Cardiac muscle cell (in vitro differentiated cells and primary cell): ENCODE data around the gene ZFP14. TPM values are rescaled to one million over a fixed set of nuclear protein-coding genes. Genes with fewer than 3 reads are reported as not detected.

Experiments used
- DNase-seq, 2 donors: peaks; one replicate each; pipeline versions ENCODE4 v3.0.0 to v3.0.0-alpha.2; 2010 to 2017; ENCODE audit warnings: low read depth in 1 of 2, low spot score in 1 of 2
- H3K27ac ChIP-seq: fragments of 200-600 bp; sonication (generic); 2 replicates; pipeline ENCODE4 v1.5.1; 2016
- H3K27me3 ChIP-seq: fragments of 200-600 bp; sonication (generic); 2 replicates; pipeline ENCODE4 v1.6.0; 2016; ENCODE audit warnings: control low read depth
- H3K36me3 ChIP-seq: fragments of 200-600 bp; sonication (generic); 2 replicates; pipeline ENCODE4 v1.5.1; 2016; ENCODE audit warnings: control low read depth
- H3K4me1 ChIP-seq: fragments of 200-600 bp; sonication (generic); 2 replicates; pipeline ENCODE4 v1.8.1; 2017; ENCODE audit warnings: low read depth, mild to moderate bottlenecking, mixed run types
- H3K4me3 ChIP-seq: fragments of 200-600 bp; sonication (generic); 2 replicates; pipeline ENCODE4 v1.5.1; 2016; ENCODE audit warnings: mild to moderate bottlenecking
- H3K9me3 ChIP-seq: fragments of 200-600 bp; sonication (generic); 2 replicates; pipeline ENCODE4 v1.5.1; 2017; ENCODE audit warnings: low read depth, mild to moderate bottlenecking, control low read depth
- polyA plus RNA-seq: library from polyadenylated mRNA; unstranded; fragments of >200 nt; fragmentation: Nextera tagmentation; extraction: Ambion mirVana; gene quantifications from 2 replicates; pipeline ENCODE4 v1.2.1, GENCODE V29; 2016
- total RNA-seq: library from RNA; depleted of rRNA; stranded (reverse); fragments of >200 nt; gene quantifications from 2 replicates; pipeline ENCODE4 v1.2.3, GENCODE V29; 2016
- TF ChIP-seq, protein P1 (sequence below): IDR thresholded peaks from 2 replicates; pipeline ENCODE4 v1.5.1; 2012; ENCODE audit warnings: low read depth, mild to moderate bottlenecking, low read length

The ZFP14 gene
- total and polyA plus RNA-seq, 2 experiments from 2014 or later: 7.7 TPM

DNA sequence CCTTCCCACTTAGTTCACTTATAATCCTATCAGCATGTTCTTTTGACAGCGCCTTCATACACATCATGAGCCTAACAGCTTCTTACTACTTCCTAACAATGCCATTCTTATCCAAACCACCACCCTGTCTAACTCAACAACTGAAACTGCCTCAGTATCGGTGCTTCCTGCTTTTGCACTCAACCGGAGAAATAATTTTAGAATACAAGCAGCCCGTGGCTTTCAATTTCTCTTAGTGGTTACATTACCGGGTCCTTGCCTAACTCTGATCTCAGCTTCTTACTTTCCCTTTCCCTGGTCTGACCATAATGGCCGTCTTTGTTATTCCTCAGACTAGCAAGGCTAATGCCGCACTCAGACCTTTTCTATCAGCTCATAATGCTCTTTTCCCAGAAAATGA lies 22.5 kb upstream of the ZFP14 start:
- no peaks in the 10 kb centered on the region for H3K4me1 ChIP-seq
- H3K9me3 ChIP-seq: no peaks in the 10 kb centered on the region
- H3K4me3 ChIP-seq: no peak overlapping the region
- DNase-seq: no peak
- H3K27me3 ChIP-seq: no peaks in the 10 kb centered on the region
- H3K27ac ChIP-seq: no peak overlapping the region
- TF ChIP-seq, protein P1, sequence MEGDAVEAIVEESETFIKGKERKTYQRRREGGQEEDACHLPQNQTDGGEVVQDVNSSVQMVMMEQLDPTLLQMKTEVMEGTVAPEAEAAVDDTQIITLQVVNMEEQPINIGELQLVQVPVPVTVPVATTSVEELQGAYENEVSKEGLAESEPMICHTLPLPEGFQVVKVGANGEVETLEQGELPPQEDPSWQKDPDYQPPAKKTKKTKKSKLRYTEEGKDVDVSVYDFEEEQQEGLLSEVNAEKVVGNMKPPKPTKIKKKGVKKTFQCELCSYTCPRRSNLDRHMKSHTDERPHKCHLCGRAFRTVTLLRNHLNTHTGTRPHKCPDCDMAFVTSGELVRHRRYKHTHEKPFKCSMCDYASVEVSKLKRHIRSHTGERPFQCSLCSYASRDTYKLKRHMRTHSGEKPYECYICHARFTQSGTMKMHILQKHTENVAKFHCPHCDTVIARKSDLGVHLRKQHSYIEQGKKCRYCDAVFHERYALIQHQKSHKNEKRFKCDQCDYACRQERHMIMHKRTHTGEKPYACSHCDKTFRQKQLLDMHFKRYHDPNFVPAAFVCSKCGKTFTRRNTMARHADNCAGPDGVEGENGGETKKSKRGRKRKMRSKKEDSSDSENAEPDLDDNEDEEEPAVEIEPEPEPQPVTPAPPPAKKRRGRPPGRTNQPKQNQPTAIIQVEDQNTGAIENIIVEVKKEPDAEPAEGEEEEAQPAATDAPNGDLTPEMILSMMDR: no peak
- peaks cover 59% of the 10 kb centered on the region for H3K36me3 ChIP-seq

- H3K36me3 ChIP-seq: peaks cover 53% of the 10 kb centered on the region
Observed at GRCh38 chr19:36398571-36398970, 19.6 kb upstream of the ZFP14 start.

DNA sequence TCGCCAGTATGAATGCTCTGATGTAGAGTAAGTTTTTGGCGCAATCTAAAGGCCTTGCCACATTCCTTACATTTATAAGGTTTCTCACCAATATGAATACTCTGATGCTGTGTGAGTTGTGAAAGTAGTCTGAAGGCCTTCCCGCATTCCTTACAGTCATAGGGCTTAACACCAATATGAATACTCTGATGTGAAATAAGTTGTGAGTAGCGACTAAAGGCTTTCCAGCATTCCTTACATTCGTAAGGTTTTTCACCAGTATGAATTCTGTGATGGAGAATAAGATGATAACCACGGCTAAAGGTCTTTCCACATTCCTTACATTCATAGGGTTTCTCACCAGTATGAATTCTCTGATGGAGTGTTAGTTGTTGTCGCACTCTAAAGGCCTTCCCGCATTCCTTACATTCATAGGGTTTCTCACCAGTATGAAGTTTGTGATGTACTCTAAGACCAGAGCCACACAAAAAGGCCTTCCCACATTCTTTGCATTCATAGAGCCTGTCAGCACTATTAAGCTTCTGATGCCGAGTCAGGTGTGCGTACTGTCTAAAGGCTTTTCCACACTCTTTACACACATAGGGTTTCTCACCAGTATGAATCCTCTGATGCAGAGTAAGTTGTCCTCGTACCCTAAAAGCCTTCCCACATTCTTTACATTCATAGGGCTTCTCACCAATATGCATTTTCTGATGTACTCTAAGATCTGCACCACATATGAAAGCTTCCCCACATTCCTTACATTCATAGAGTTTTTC lies 14.1 kb upstream of the ZFP14 start:
- no peaks in the 10 kb centered on the region for H3K27me3 ChIP-seq
- no peaks in the 10 kb centered on the region for H3K4me1 ChIP-seq
- H3K9me3 ChIP-seq: no peaks in the 10 kb centered on the region
- no peak overlapping the region for H3K4me3 ChIP-seq
- H3K36me3 ChIP-seq: peaks cover 38% of the 10 kb centered on the region
- H3K27ac ChIP-seq: no peak overlapping the region
- no peak for DNase-seq
- TF ChIP-seq, protein P1: no peak

More at GRCh38 chr19:36398571-36398970, 19.6 kb upstream of the ZFP14 start:
- Histone ChIP-seq H3K9me3 (no peaks in the 10 kb centered on the region), H3K4me1 (no peaks in the 10 kb centered on the region), H3K27me3 (no peaks in the 10 kb centered on the region), H3K4me3 (no peak overlapping the region), H3K27ac (no peak overlapping the region)
- TF ChIP-seq, protein P1: no peak
- DNase-seq: no peak

- Histone ChIP-seq H3K27ac (no peak overlapping the region), H3K36me3 (no peaks in the 10 kb centered on the region), H3K4me1 (peaks cover 9% of the 10 kb centered on the region), H3K9me3 (no peaks in the 10 kb centered on the region), H3K4me3 (peak overlapping the region; percentile 88), H3K27me3 (no peaks in the 10 kb centered on the region)
- TF ChIP-seq, protein P1: no peak
- DNase-seq: no peak
Observed at GRCh38 chr19:36379510-36379819, 464 bp upstream of the ZFP14 start.

DNA sequence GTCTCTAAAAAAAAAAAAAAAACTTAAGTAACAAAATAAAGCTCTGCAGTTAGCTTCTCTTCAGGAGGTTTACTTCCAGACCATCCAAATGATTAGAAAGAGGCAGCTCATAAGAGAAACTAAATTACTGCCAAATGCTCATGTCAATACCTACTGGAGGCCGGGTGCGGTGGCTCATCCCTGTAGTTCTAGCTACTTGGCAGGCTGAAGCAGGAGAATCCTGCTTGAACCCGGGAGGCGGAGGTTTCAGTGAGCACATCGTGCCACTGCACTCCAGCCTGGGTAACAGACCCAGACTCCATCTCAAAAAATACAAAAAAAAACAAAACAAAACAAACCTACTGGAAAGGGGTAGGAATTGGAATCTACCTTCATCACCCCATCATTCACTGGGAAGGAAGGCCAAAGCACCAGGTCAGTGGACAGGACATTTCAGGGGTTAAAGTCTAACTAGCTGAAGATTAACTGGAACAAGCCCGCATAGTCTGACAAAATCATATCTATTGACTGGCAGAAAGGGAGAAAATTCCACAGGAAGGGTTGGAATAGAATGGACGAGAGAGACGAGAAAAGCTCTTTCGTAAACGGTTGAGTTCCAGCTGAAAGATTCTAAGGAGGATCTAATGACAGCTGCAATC lies 1.3 kb downstream of the ZFP14 start:
- Histone ChIP-seq H3K27ac (peak overlapping the region; percentile 90), H3K4me3 (peak overlapping the region; percentile 88), H3K27me3 (no peaks in the 10 kb centered on the region), H3K9me3 (no peaks in the 10 kb centered on the region), H3K4me1 (peaks cover 9% of the 10 kb centered on the region), H3K36me3 (no peaks in the 10 kb centered on the region)
- TF ChIP-seq, protein P1: no peak
- no peak for DNase-seq
